Activated CD4-positive, alpha-beta memory T cell treated with anti-CD3 and anti-CD28 coated beads, Interleukin-2, amount 10 ng/mL, durations not matched to agents 7 days and 5 days (primary cell): Measurements from ENCODE around the gene RIMS4. TPM values are rescaled to one million over a fixed set of nuclear protein-coding genes. Genes with fewer than 3 reads are reported as not detected.
"Not testable (repeated sequence)": the region's sequence is repeated elsewhere in the genome, so short reads cannot be mapped to it uniquely, and the experiment has no call there.

Source experiments
- CTCF ChIA-PET: fragments of 350-600 bp; sonication (Branson Sonifier 250); formaldehyde crosslinking; loops from one replicate; lab custom pipeline; 2021; ENCODE audit warnings: antibody characterized with exemption, inconsistent platforms; lab: Charles Lee
- POLR2A ChIA-PET: fragments of 350-600 bp; sonication (Branson Sonifier 250); formaldehyde crosslinking; loops from one replicate; lab custom pipeline; 2021; ENCODE audit warnings: antibody characterized with exemption; lab: Charles Lee
- DNase-seq: peaks from one replicate; pipeline ENCODE4 v3.0.0-alpha.2; 2020
- H3K27ac Mint-ChIP-seq: one replicate; pipeline ENCODE4 v1.8.0; 2021; ENCODE audit warnings: mild to moderate bottlenecking, mixed read lengths
- H3K27me3 Mint-ChIP-seq: one replicate; pipeline ENCODE4 v1.8.0; 2021; ENCODE audit warnings: mixed read lengths
- H3K36me3 Mint-ChIP-seq: one replicate; pipeline ENCODE4 v1.8.0; 2021; ENCODE audit warnings: low read depth, mixed read lengths
- H3K4me1 Mint-ChIP-seq: one replicate; pipeline ENCODE4 v1.8.0; 2021; ENCODE audit warnings: mixed read lengths
- H3K4me3 Mint-ChIP-seq: one replicate; pipeline ENCODE4 v1.8.0; 2021; ENCODE audit warnings: mild to moderate bottlenecking, mixed read lengths
- H3K9me3 Mint-ChIP-seq: one replicate; pipeline ENCODE4 v1.8.0; 2021; ENCODE audit warnings: mixed read lengths
- total RNA-seq, 2 experiments: library from RNA; stranded (reverse); gene quantifications; one replicate each; pipeline ENCODE4 v1.2.3, GENCODE V29; 2021

Gene RIMS4
- total RNA-seq, 2 experiments from 2014 or later, result not detected

- CTCF ChIA-PET, POLR2A ChIA-PET, H3K4me1 Mint-ChIP-seq, DNase-seq, H3K4me3 Mint-ChIP-seq, H3K27ac Mint-ChIP-seq, H3K36me3 Mint-ChIP-seq, H3K9me3 Mint-ChIP-seq: not testable (repeated sequence)
- peaks cover 22% of the 10 kb centered on the region for H3K27me3 Mint-ChIP-seq
Observed at GRCh38 chr20:44763798-44764197, 46.5 kb downstream of the RIMS4 start.

- no peaks in the 10 kb centered on the region for H3K4me1 Mint-ChIP-seq
- H3K36me3 Mint-ChIP-seq, result no peaks in the 10 kb centered on the region
- no peaks in the 10 kb centered on the region for H3K9me3 Mint-ChIP-seq
- H3K27ac Mint-ChIP-seq, result no peak overlapping the region
- DNase-seq, result no peak
- POLR2A ChIA-PET, result no interaction called here
- H3K4me3 Mint-ChIP-seq, result no peak overlapping the region
- CTCF ChIA-PET, result no interaction called here
- peaks cover 20% of the 10 kb centered on the region for H3K27me3 Mint-ChIP-seq
Observed at GRCh38 chr20:44762466-44763140, 47.7 kb downstream of the RIMS4 start.

- CTCF ChIA-PET, result no interaction called here
- Mint-ChIP-seq H3K27ac (no peak overlapping the region), H3K4me3 (no peak overlapping the region), H3K36me3 (no peaks in the 10 kb centered on the region), H3K27me3 (peaks cover 20% of the 10 kb centered on the region), H3K9me3 (no peaks in the 10 kb centered on the region), H3K4me1 (no peaks in the 10 kb centered on the region)
- no peak for DNase-seq
- POLR2A ChIA-PET, result no interaction called here
Observed at GRCh38 chr20:44761423-44761822, 48.9 kb downstream of the RIMS4 start.

- Mint-ChIP-seq H3K9me3 (no peaks in the 10 kb centered on the region), H3K27me3 (peaks cover 12% of the 10 kb centered on the region), H3K4me1 (no peaks in the 10 kb centered on the region), H3K36me3 (no peaks in the 10 kb centered on the region), H3K27ac (no peak overlapping the region), H3K4me3 (no peak overlapping the region)
- ChIA-PET CTCF (interaction anchor here (1.5 kb wide), 1 partner anchor 9 kb away, joined by 5 read pairs; no protein-coding TSS in a partner anchor), POLR2A (no interaction called here)
- no peak for DNase-seq
Observed at GRCh38 chr20:44759595-44759994, 50.8 kb downstream of the RIMS4 start.

GRCh38 chr20:44758247-44759101 is 51.9 kb downstream of the RIMS4 start:
- ChIA-PET POLR2A (no interaction called here), CTCF (interaction anchor here (1.3 to 1.5 kb wide), 3 partner anchors 8 to 26 kb away, joined by 3 to 5 read pairs (median 4); no protein-coding TSS in a partner anchor)
- Mint-ChIP-seq H3K36me3 (no peaks in the 10 kb centered on the region), H3K4me3 (no peak overlapping the region), H3K27me3 (peaks cover 7% of the 10 kb centered on the region), H3K9me3 (no peaks in the 10 kb centered on the region), H3K4me1 (no peaks in the 10 kb centered on the region), H3K27ac (no peak overlapping the region)
- no peak for DNase-seq

GRCh38 chr20:44756956-44757355 is 53.4 kb downstream of the RIMS4 start:
- Mint-ChIP-seq H3K36me3 (no peaks in the 10 kb centered on the region), H3K27ac (no peak overlapping the region), H3K4me1 (no peaks in the 10 kb centered on the region), H3K4me3 (no peak overlapping the region), H3K9me3 (no peaks in the 10 kb centered on the region), H3K27me3 (peaks cover 7% of the 10 kb centered on the region)
- ChIA-PET CTCF (interaction anchor here (0.9 kb wide), 1 partner anchor 9 kb away, joined by 3 read pairs; no protein-coding TSS in a partner anchor), POLR2A (no interaction called here)
- no peak for DNase-seq

- no peaks in the 10 kb centered on the region for H3K36me3 Mint-ChIP-seq
- POLR2A ChIA-PET, result no interaction called here
- H3K9me3 Mint-ChIP-seq, result no peaks in the 10 kb centered on the region
- CTCF ChIA-PET, result no interaction called here
- DNase-seq, result no peak
- no peaks in the 10 kb centered on the region for H3K4me1 Mint-ChIP-seq
- H3K4me3 Mint-ChIP-seq, result no peak overlapping the region
- H3K27ac Mint-ChIP-seq, result no peak overlapping the region
- H3K27me3 Mint-ChIP-seq, result peaks cover 7% of the 10 kb centered on the region
Observed at GRCh38 chr20:44756011-44756688, 54.2 kb downstream of the RIMS4 start.

- Mint-ChIP-seq H3K36me3 (no peaks in the 10 kb centered on the region), H3K4me3 (no peak overlapping the region), H3K27me3 (peaks cover 3% of the 10 kb centered on the region), H3K9me3 (no peaks in the 10 kb centered on the region), H3K4me1 (no peaks in the 10 kb centered on the region), H3K27ac (no peak overlapping the region)
- DNase-seq, result no peak
- ChIA-PET POLR2A (no interaction called here), CTCF (no interaction called here)
Observed at GRCh38 chr20:44754554-44754953, 55.8 kb downstream of the RIMS4 start.

GRCh38 chr20:44752099-44752931 is 58.0 kb downstream of the RIMS4 start:
- Mint-ChIP-seq H3K9me3 (no peaks in the 10 kb centered on the region), H3K4me3 (no peak overlapping the region), H3K27ac (no peak overlapping the region), H3K4me1 (peaks cover 2% of the 10 kb centered on the region), H3K36me3 (no peaks in the 10 kb centered on the region), H3K27me3 (peaks cover 8% of the 10 kb centered on the region)
- DNase-seq, result no peak
- ChIA-PET POLR2A (no interaction called here), CTCF (interaction anchor here (0.5 kb wide), 1 partner anchor 67 kb away, joined by 4 read pairs; no protein-coding TSS in a partner anchor)

- Mint-ChIP-seq H3K27me3 (peaks cover 16% of the 10 kb centered on the region), H3K4me1 (peaks cover 9% of the 10 kb centered on the region), H3K36me3 (no peaks in the 10 kb centered on the region), H3K4me3 (no peak overlapping the region), H3K27ac (no peak overlapping the region), H3K9me3 (no peaks in the 10 kb centered on the region)
- ChIA-PET POLR2A (no interaction called here), CTCF (interaction anchor here (1.0 to 1.4 kb wide), 4 partner anchors 9 to 544 kb away, joined by 3 to 5 read pairs (median 4); no protein-coding TSS in a partner anchor)
- no peak for DNase-seq
Observed at GRCh38 chr20:44750081-44750805, 60.1 kb downstream of the RIMS4 start.

GRCh38 chr20:44748005-44748370 is 62.4 kb downstream of the RIMS4 start:
- no peak overlapping the region for H3K4me3 Mint-ChIP-seq
- H3K27ac Mint-ChIP-seq, result no peak overlapping the region
- peaks cover 10% of the 10 kb centered on the region for H3K4me1 Mint-ChIP-seq
- H3K27me3 Mint-ChIP-seq, result peaks cover 26% of the 10 kb centered on the region
- POLR2A ChIA-PET, result no interaction called here
- no peak for DNase-seq
- H3K9me3 Mint-ChIP-seq, result no peaks in the 10 kb centered on the region
- no peaks in the 10 kb centered on the region for H3K36me3 Mint-ChIP-seq
- CTCF ChIA-PET, result interaction anchor here (0.7 to 3.2 kb wide), 9 partner anchors 9 to 1239 kb away, joined by 3 to 28 read pairs (median 4); no protein-coding TSS in a partner anchor
